Subcutaneous adipose tissue (tissue), 4 donors: ENCODE data around the gene RALY. TPM values are rescaled to one million over a fixed set of nuclear protein-coding genes. Genes with fewer than 3 reads are reported as not detected.

Source experiments
- total RNA-seq, 4 donors: library from RNA; depleted of rRNA; stranded (reverse); fragments of >200 nt; gene quantifications; one replicate each; pipeline ENCODE4 v1.1.0, GENCODE V29; 2016
- TF ChIP-seq, protein P1 (sequence below): fragments of 450-650 bp; IDR thresholded peaks from one replicate; pipeline ENCODE4 v1.5.1; 2016; ENCODE audit warnings: low read depth, mild to moderate bottlenecking, control low read depth, antibody characterized with exemption, moderate library complexity

The RALY gene
- total RNA-seq, 4 donors from 2014 or later, result 44.0 to 97.8 (median 91.5) TPM

DNA sequence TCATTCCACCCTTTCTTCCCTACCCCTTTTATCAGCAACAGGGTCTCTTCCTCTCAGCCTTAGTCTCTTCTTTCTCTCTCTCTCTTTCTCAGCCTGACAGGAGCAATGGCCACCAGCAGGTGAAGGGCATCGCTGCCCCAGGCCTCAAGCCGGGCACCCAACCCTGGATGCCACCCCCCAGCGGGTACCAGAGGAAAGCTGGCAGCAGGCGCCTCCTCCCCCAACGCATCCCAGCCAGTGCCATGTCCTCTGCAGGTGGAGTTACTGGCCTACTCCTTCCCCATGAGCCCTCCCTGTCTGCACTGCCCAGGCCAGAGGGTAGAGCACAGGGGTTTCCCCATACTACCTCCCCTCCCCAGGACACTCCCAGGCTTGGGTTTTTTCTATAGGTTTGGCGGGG lies 86.1 kb downstream of the RALY start:
- TF ChIP-seq, protein P1, sequence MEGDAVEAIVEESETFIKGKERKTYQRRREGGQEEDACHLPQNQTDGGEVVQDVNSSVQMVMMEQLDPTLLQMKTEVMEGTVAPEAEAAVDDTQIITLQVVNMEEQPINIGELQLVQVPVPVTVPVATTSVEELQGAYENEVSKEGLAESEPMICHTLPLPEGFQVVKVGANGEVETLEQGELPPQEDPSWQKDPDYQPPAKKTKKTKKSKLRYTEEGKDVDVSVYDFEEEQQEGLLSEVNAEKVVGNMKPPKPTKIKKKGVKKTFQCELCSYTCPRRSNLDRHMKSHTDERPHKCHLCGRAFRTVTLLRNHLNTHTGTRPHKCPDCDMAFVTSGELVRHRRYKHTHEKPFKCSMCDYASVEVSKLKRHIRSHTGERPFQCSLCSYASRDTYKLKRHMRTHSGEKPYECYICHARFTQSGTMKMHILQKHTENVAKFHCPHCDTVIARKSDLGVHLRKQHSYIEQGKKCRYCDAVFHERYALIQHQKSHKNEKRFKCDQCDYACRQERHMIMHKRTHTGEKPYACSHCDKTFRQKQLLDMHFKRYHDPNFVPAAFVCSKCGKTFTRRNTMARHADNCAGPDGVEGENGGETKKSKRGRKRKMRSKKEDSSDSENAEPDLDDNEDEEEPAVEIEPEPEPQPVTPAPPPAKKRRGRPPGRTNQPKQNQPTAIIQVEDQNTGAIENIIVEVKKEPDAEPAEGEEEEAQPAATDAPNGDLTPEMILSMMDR, result no peak

DNA sequence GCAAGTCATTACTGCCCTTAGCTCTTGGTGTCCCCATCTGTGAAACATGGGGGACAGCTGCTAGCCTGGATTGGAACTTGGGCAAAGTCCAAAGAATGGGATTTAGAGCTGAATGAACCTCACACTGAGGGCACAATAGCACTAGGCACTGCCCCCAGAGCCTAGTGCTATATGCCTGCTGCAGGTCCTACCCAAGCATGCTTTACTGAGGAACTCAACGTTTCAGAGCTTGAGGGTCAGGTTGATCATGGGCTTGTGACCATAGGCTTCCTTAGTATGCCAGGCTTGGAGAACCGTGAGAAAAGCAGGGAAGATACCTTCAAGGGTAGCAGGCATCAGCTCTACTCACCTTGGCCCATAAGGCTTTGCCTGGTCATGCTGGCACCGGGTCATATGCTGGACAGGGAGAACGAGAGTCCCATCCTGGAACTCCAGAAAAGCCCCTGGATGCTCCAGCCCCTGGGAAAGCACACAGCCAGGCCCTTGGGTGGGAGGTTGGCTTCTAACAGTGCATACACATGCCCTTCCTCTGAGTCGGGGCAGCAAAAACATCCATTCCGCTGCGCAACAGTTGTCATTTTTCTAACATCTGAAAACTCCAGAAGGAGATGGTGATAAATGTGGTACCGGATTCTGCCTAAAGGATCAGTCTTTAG lies 88.6 kb downstream of the RALY start:
- TF ChIP-seq, protein P1, result no peak

DNA sequence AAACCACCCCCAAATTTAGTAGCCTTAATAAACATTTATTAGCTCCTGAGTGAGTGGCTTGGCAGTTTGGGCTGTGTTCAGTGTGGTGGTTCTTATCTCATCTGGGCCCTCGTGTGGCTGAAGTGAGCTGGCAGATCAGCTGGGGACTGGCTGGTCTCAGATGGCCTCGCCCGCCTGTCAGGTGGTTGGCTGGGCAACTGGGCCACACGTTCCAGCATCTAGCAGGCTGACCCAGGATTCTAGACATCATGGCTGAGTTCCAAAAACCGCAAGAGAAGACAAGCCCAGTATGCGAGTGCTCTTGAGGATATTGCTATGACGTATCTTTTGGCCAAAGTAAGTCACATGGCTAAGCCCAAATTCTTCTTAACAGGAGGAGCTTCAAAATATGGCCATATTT lies 89.4 kb downstream of the RALY start:
- TF ChIP-seq, protein P1, result no peak

DNA sequence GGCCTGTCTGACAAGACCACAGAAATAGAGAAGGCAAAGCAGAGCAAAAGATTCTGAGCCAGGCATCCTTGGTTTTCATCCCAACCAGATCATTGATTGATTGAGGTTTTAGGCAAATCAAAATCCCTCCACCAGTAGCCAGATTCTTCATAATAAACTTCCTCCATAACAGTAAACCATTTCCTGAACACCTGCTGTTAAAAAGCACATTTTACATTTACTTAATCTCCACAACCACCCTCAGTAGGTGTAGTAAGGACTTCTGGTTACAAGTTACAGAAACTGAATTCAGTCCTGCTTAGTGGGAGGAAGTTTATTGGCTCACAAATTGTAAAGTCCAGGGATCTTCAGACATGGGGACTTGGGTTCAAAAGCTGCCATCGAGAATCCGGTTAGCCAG lies 90.1 kb downstream of the RALY start:
- TF ChIP-seq, protein P1, result no peak

DNA sequence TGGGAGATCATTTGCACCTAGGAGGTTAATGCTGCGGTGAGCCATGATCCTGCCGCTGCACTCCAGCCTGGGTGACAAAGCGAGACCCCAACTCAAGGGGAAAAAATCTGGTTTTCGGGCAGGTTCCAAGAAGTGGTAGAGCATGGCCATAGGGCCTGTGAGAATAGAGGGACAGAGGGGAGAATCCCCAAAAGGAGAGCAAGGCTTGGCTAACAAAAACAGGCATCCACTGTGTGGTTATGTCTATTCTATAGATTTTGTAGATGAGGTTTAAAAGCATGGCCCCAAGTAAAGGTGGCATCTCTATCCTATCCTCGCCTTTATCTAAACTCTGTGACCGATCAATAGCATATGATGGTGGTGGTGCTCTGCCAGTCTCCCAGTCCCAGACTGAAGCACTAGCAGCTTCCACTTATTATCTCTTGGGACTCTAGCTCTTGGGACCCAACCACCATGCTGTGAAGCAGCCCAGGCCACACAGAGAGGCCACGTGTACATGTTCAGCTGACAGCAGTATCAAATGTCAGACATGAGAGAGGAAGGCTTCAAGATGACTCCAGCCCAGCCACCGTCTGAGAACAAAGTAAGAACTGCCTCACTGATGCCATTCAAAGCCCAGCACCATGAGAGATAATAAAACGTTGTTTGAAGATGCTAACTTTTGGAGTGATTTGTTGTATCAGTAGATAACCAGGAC lies 90.7 kb downstream of the RALY start:
- TF ChIP-seq, protein P1, result no peak

DNA sequence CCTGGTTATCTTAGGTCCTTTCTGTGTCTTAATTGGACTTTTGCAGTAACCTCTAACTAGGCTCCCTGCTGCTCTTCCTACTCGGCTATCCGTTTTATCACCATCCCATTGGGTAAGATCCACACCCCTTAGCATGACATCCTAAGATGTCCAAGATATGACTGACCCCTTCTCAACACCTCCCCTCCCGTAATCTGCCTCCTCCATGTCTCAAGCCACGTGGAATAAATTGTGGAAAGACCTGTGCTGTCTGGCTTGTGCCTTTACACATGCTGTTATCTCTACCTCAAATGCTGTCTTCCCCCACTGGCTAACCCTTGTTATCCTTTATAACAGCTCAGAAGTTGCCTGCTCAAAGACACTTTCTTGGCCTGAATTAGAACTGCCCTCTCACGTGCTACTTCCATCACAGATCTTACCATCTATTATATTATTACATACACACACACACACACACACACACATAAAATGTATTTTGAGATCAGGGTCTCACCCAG lies 91.9 kb downstream of the RALY start:
- TF ChIP-seq, protein P1, result no peak

DNA sequence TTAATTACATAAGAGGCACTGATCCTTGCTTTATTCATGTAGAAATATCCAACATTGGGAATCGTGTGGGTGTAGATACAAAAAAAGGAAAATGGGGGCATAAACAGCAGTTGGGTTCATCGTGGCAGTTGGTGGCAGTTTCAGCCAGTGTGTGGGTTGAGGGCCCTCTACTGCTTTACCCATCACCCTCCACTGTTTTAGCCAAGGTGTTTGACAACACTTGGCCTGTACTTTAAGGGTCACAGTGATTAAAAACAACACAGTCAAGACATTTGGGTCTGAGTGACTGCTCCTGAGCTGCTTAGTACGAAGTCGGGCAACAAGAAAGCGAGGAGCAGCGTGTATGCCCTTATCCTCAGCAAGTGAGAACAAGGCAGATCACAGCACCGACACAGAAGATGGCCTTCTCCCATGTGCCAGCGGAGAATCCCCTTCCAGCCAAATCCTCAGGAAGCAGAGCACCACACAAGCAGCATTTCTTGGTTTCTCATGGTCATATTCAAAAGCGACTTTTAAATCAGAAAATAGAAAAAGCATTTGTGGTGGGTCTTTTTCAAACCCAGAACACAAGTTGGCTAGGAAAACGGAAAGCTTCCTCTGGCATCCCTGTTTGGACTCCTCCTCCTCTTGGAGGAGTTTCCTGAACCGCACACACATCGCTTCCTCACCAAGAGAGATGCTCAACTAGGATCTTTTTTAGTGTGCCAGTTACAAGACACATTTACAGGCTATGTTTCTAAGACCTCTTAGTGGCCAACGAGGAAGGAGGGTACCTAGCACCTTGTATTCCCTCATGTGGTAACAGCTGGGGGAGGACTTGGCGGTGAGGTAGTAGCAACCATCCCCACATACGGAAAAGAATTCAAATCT lies 94.8 kb downstream of the RALY start:
- TF ChIP-seq, protein P1, result no peak
